Right lobe of liver (tissue), 6 donors: ENCODE data around the gene CAMK2D. TPM values are rescaled to one million over a fixed set of nuclear protein-coding genes. Genes with fewer than 3 reads are reported as not detected.
A peak's percentile ranks its signal among the peaks of the same experiment; 100 is the strongest.

ENCODE experiments used
- ATAC-seq, 4 donors: fragments of 200-7000 bp; cut with Tn5 transposase; one replicate each; pipeline ENCODE4 v1.9.1; 2020; ENCODE audit warnings: mild to moderate bottlenecking in 4 of 4, moderate library complexity in 4 of 4
- DNase-seq, 3 donors: peaks; one replicate each; pipeline ENCODE4 v3.0.0-alpha.2; 2020
- H3K27ac ChIP-seq, 3 donors: fragments of 200-600 bp; one replicate each; pipeline ENCODE4 v1.8.0; 2022
- H3K27me3 ChIP-seq, 2 donors: fragments of 200-600 bp; one replicate each; pipeline ENCODE4 v1.8.0; 2022
- H3K36me3 ChIP-seq, 4 donors: fragments of 200-600 bp; sonication (generic) in 1 of 4; one replicate each; pipeline versions ENCODE4 v1.5.1 to v1.8.0; 2017 to 2022; ENCODE audit warnings: control low read depth in 1 of 4
- H3K4me1 ChIP-seq, 4 donors: fragments of 200-600 bp; sonication (generic) in 1 of 4; one replicate each; pipeline versions ENCODE4 v1.5.1 to v1.8.0; 2017 to 2022; ENCODE audit warnings: control low read depth in 1 of 4
- H3K4me3 ChIP-seq, 3 donors: fragments of 200-600 bp; one replicate each; pipeline ENCODE4 v1.8.0; 2022
- H3K9me3 ChIP-seq, 4 donors: fragments of 200-600 bp; sonication (generic) in 1 of 4; one replicate each; pipeline versions ENCODE4 v1.5.1 to v1.8.0; 2017 to 2022; ENCODE audit warnings: control low read depth in 1 of 4
- CTCF ChIP-seq, 4 donors: fragments of 200-600 bp in 3 of 4; fragments of 450-650 bp in 1 of 4; IDR thresholded peaks; one replicate each; pipeline versions ENCODE4 v1.5.1 to v1.8.0; 2016 to 2022; ENCODE audit warnings: antibody characterized with exemption in 4 of 4, mild to moderate bottlenecking in 2 of 4
- POLR2A ChIP-seq: fragments of 450-650 bp; IDR thresholded peaks from one replicate; pipeline ENCODE4 v1.6.1; 2017; ENCODE audit warnings: antibody characterized with exemption, mild to moderate bottlenecking
- WGBS: methylation state at CpG from one replicate; pipeline ENCODE4 v1.1.6; 2018; ENCODE audit warnings: low coverage, low lambda C conversion rate; ENCODE audit not compliant: insufficient coverage; ENCODE audit errors: missing lambda C conversion rate; 5-methylcytosine and 5-hydroxymethylcytosine counted together
- intact Hi-C, 2 donors: fragments of 100-400 bp; cut with DNase I; formaldehyde crosslinking; loops; one replicate each; pipeline versions ENCODE4 v1.11.2 to v1.14.1; 2022
- total RNA-seq, 6 experiments: library from RNA; depleted of rRNA in 2 of 6; stranded (reverse); fragments of >200 nt in 2 of 6; fragmentation: NEBNext Ultra II Directional in 3 of 6; extraction: Animal tissue kit (Norgen Biotek cat#: 25700) in 3 of 6; gene quantifications; one replicate each; pipeline versions ENCODE4 v1.1.0 to v1.2.4, GENCODE V29; 2016 to 2023
- donor health status: DM: no; HTN: yes; CAD: no.
- donor health status: DM: no; HTN: no; CAD: no.
- donor health status: DM: no; HTN: no; CAD: no.
- donor health status: DM: no; HTN: yes; CAD: no.
- donor health status: DM: no; HTN: yes; CAD: no.

CAMK2D gene
- total RNA-seq, 6 experiments from 2014 or later = 17.0 to 30.6 (median 22.6) TPM

GRCh38 chr4:113593400-113594230 lies 167.9 kb downstream of the CAMK2D start:
- Histone ChIP-seq H3K9me3 (no peaks in the 10 kb centered on the region), H3K36me3 (no peaks in the 10 kb centered on the region), H3K4me3 (no peak overlapping the region), H3K4me1 (peaks cover 0 to 4% (median 0%) of the 10 kb centered on the region in 4 donors), H3K27ac (no peak overlapping the region), H3K27me3 (no peaks in the 10 kb centered on the region)
- intact Hi-C loops = no loop called here
- WGBS = no CpG with 5 or more reads among the region's 1 CpG
- DNase-seq = no peak
- TF ChIP-seq CTCF (IDR thresholded peaks at IDR 0.05) = no peak
- TF ChIP-seq POLR2A = no peak
- no peak for ATAC-seq

- H3K27ac ChIP-seq = no peak overlapping the region
- no peak for TF ChIP-seq CTCF (IDR thresholded peaks at IDR 0.05)
- no peak for TF ChIP-seq POLR2A
- 47% methylated on average over 1 of the region's 1 CpG for WGBS
- DNase-seq = no peak
- H3K9me3 ChIP-seq = no peaks in the 10 kb centered on the region
- H3K27me3 ChIP-seq = no peaks in the 10 kb centered on the region
- H3K36me3 ChIP-seq = no peaks in the 10 kb centered on the region
- peaks cover 0 to 20% (median 0%) of the 10 kb centered on the region in 4 donors for H3K4me1 ChIP-seq
- no peak overlapping the region for H3K4me3 ChIP-seq
- intact Hi-C loops = no loop called here
- no peak for ATAC-seq
Measured at GRCh38 chr4:113591982-113592381, 169.6 kb downstream of the CAMK2D start.

- no peaks in the 10 kb centered on the region for H3K9me3 ChIP-seq
- no peak for TF ChIP-seq POLR2A
- TF ChIP-seq CTCF (IDR thresholded peaks at IDR 0.05) = no peak
- no peaks in the 10 kb centered on the region for H3K27me3 ChIP-seq
- H3K4me1 ChIP-seq = peaks cover 0 to 33% (median 0%) of the 10 kb centered on the region in 4 donors
- peak in 2 of 4 donors; percentile 31 to 33 for ATAC-seq
- no peaks in the 10 kb centered on the region for H3K36me3 ChIP-seq
- H3K4me3 ChIP-seq = no peak overlapping the region
- 87% methylated on average over 4 of the region's 4 CpGs for WGBS
- intact Hi-C loops = no loop called here
- no peak for DNase-seq
- no peak overlapping the region for H3K27ac ChIP-seq
Measured at GRCh38 chr4:113588895-113589668, 172.5 kb downstream of the CAMK2D start.

- H3K27me3 ChIP-seq = no peaks in the 10 kb centered on the region
- H3K4me3 ChIP-seq = no peak overlapping the region
- DNase-seq (no peak), ATAC-seq (peak in 1 of 4 donors; percentile 46)
- H3K27ac ChIP-seq = no peak overlapping the region
- TF ChIP-seq POLR2A (no peak), CTCF (IDR thresholded peaks at IDR 0.05) (no peak)
- 41% methylated on average over 4 of the region's 4 CpGs for WGBS
- H3K9me3 ChIP-seq = no peaks in the 10 kb centered on the region
- H3K36me3 ChIP-seq = no peaks in the 10 kb centered on the region
- H3K4me1 ChIP-seq = peaks cover 0 to 33% (median 0%) of the 10 kb centered on the region in 4 donors
- intact Hi-C loops = no loop called here
Measured at GRCh38 chr4:113587640-113588275, 173.8 kb downstream of the CAMK2D start.
